MM.1S (cell line): ENCODE results near the gene ZNF680.

Source experiments
- EZH2 ChIP-seq: fragments of 300-600 bp; sonication (generic); optimal IDR thresholded peaks from 2 replicates; pipeline ENCODE3; 2017; ENCODE audit warnings: low read depth, mild to moderate bottlenecking, antibody characterized with exemption, low read length, mixed read lengths
- EZH2phosphoT487 ChIP-seq: fragments of 300-600 bp; sonication (generic); IDR thresholded peaks from 2 replicates; pipeline ENCODE4 v1.6.1; 2018; ENCODE audit warnings: antibody characterized with exemption, low read length
- TF ChIP-seq, protein P1 (sequence below): fragments of 300-600 bp; sonication (generic); IDR thresholded peaks from 2 replicates; pipeline ENCODE4 v1.5.1; 2016; ENCODE audit warnings: antibody characterized with exemption, low read length, mixed read lengths

DNA sequence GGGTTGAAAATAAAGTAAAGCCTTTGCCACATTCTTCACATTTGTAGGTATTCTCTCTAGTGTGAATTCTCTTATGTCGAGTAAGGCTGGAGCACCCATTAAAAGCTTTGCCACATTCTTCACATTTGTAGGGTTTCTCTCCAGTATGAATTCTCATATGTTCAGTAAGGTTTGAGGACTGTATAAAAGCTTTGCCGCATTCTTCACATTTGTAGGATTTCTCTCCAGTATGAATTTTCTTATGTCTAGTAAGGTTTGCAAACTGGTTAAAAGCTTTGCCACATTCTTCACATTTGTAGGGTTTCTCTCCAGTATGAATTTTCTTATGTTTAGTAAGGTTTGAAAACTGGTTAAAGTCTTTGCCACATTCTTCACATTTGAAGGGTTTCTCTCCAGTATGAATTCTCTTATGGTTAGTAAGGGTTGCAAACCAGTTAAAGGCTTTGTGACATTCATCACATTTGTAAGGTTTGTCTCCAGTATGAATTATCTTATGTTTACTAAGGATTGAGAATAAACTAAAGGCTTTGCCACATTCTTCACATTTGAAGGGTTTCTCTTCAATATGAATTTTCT, 41.4 kb downstream of the ZNF680 start:
- TF ChIP-seq, protein P1, sequence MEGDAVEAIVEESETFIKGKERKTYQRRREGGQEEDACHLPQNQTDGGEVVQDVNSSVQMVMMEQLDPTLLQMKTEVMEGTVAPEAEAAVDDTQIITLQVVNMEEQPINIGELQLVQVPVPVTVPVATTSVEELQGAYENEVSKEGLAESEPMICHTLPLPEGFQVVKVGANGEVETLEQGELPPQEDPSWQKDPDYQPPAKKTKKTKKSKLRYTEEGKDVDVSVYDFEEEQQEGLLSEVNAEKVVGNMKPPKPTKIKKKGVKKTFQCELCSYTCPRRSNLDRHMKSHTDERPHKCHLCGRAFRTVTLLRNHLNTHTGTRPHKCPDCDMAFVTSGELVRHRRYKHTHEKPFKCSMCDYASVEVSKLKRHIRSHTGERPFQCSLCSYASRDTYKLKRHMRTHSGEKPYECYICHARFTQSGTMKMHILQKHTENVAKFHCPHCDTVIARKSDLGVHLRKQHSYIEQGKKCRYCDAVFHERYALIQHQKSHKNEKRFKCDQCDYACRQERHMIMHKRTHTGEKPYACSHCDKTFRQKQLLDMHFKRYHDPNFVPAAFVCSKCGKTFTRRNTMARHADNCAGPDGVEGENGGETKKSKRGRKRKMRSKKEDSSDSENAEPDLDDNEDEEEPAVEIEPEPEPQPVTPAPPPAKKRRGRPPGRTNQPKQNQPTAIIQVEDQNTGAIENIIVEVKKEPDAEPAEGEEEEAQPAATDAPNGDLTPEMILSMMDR: no peak
- no peak for TF ChIP-seq EZH2phosphoT487
- no peak for TF ChIP-seq EZH2
